ENCODE measurements around the gene TMPRSS5.

TMPRSS5 gene

DNA sequence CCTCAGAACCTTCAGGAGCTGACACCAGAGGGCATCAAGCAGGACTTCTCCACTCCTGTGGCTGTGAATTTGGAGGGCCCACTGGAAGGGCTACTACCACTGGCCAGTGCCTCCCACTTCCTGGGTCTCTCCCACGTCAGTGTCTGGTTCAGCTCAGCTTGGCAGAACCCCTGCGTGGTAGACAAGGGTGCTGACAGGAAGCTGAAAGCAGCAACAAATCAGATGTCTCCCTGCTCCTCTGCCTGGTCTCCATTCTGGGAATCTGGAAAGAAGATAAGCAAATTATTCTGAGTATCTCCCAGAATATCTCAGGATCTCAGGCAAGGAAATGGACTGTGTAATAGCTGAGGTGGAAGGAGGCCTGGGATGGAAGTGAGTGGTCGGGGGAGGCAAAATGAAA is 61.5 kb downstream of the TMPRSS5 start:
- Histone ChIP-seq H3K27ac (no peak overlapping the region), H3K4me2 (ENCODE audit: low read length) (no peak overlapping the region), H3K79me2 (no peaks in the 10 kb centered on the region), H3K27me3 (ENCODE audit: control insufficient read depth, insufficient read depth, low read length) (no peaks in the 10 kb centered on the region), H2AFZ (no peak overlapping the region), H3K36me3 (ENCODE audit: control insufficient read depth, insufficient read depth, low read length) (no peaks in the 10 kb centered on the region), H3K4me1 (no peaks in the 10 kb centered on the region), H3K9ac (no peak overlapping the region), H3K9me3 (ENCODE audit: control insufficient read depth, low read length) (no peaks in the 10 kb centered on the region), H3K4me3 (ENCODE audit: low read depth, low read length) (no peak overlapping the region)
- TF ChIP-seq, protein P1, sequence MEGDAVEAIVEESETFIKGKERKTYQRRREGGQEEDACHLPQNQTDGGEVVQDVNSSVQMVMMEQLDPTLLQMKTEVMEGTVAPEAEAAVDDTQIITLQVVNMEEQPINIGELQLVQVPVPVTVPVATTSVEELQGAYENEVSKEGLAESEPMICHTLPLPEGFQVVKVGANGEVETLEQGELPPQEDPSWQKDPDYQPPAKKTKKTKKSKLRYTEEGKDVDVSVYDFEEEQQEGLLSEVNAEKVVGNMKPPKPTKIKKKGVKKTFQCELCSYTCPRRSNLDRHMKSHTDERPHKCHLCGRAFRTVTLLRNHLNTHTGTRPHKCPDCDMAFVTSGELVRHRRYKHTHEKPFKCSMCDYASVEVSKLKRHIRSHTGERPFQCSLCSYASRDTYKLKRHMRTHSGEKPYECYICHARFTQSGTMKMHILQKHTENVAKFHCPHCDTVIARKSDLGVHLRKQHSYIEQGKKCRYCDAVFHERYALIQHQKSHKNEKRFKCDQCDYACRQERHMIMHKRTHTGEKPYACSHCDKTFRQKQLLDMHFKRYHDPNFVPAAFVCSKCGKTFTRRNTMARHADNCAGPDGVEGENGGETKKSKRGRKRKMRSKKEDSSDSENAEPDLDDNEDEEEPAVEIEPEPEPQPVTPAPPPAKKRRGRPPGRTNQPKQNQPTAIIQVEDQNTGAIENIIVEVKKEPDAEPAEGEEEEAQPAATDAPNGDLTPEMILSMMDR (IDR thresholded peaks at IDR 0.05): no peak

DNA sequence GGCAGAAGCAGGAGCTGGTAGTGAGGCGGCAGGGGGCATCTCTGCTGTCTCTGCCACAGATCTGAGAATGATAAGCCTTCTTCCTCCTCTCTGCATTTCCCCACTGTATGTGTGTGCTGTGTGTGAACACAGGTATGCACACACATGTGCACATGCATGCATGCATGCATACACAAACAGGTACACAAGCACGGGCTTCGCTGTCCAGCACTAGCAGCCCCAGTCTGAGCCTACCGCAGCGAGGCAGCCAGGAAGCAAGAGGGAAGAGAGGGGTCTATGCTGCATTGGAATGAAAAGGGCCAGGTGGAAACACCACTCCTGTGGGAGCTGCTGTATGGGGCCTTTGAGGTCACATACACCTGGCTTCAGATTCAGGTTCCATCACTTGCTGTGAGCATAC is 62.4 kb downstream of the TMPRSS5 start:
- no peak overlapping the region for H3K27ac ChIP-seq
- no peaks in the 10 kb centered on the region for H3K9me3 ChIP-seq (ENCODE audit: control insufficient read depth, low read length)
- H3K4me3 ChIP-seq (ENCODE audit: low read depth, low read length): no peak overlapping the region
- no peaks in the 10 kb centered on the region for H3K79me2 ChIP-seq
- no peak overlapping the region for H3K4me2 ChIP-seq (ENCODE audit: low read length)
- no peaks in the 10 kb centered on the region for H3K36me3 ChIP-seq (ENCODE audit: control insufficient read depth, insufficient read depth, low read length)
- H3K27me3 ChIP-seq (ENCODE audit: control insufficient read depth, insufficient read depth, low read length): no peaks in the 10 kb centered on the region
- no peaks in the 10 kb centered on the region for H3K4me1 ChIP-seq
- no peak overlapping the region for H2AFZ ChIP-seq
- TF ChIP-seq, protein P1 (IDR thresholded peaks at IDR 0.05): no peak
- no peak overlapping the region for H3K9ac ChIP-seq

DNA sequence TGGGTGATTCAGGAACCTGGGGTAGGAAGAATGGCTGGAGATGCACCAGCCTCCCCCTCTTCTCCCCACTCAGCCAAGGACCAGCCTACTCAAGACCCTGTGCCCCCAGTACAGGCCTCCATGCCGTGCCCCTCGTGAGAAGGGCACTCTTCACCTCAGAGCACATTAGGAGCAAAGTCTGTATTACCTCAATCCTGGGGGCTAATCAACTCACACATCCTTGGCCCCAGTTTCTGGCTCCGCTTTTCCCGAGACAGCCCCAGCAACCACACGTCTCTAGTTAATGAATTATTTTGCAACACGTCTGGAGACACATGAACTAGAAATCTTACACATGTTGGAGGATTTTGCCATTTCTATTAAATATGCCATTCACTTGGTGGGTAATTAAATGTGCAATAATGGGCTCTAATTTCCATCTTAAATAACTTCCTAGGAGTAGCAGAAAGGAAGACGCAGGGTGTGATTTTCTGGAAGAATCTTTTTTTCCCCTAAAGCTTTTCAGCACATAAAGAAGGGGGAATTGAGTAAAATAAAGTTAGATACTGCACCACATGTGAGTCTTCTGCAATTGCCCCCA is 63.0 kb downstream of the TMPRSS5 start:
- Histone ChIP-seq H3K4me2 (ENCODE audit: low read length) (no peak overlapping the region), H3K27ac (no peak overlapping the region), H3K4me1 (no peaks in the 10 kb centered on the region), H3K79me2 (no peaks in the 10 kb centered on the region), H3K27me3 (ENCODE audit: control insufficient read depth, insufficient read depth, low read length) (no peaks in the 10 kb centered on the region), H3K4me3 (ENCODE audit: low read depth, low read length) (no peak overlapping the region), H3K9ac (no peak overlapping the region), H3K36me3 (ENCODE audit: control insufficient read depth, insufficient read depth, low read length) (no peaks in the 10 kb centered on the region), H3K9me3 (ENCODE audit: control insufficient read depth, low read length) (no peaks in the 10 kb centered on the region), H2AFZ (no peak overlapping the region)
- TF ChIP-seq, protein P1 (IDR thresholded peaks at IDR 0.05): no peak

DNA sequence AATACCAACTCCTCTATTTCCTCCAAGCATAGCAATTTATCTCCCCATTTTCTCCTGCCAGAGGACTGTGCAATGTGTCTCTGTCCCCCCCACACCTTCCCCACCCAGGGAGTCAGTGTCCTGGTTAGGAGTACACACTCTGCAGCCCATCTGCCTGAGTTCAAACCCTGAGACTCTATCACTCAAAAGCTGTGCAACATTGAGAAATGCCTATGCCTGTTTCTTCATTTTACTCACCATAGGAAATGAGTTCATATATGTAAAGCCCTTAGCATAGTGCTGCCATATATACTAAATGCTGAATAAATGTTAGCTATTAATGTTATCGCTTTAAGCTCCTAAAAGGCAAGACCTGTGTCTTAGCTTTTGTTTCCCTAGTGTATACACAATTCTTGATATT is 64.0 kb downstream of the TMPRSS5 start:
- H3K4me1 ChIP-seq: no peaks in the 10 kb centered on the region
- H3K27ac ChIP-seq: no peak overlapping the region
- no peaks in the 10 kb centered on the region for H3K36me3 ChIP-seq (ENCODE audit: control insufficient read depth, insufficient read depth, low read length)
- H3K9me3 ChIP-seq (ENCODE audit: control insufficient read depth, low read length): no peaks in the 10 kb centered on the region
- H3K79me2 ChIP-seq: no peaks in the 10 kb centered on the region
- H3K4me3 ChIP-seq (ENCODE audit: low read depth, low read length): no peak overlapping the region
- no peak overlapping the region for H2AFZ ChIP-seq
- TF ChIP-seq, protein P1 (IDR thresholded peaks at IDR 0.05): no peak
- no peaks in the 10 kb centered on the region for H3K27me3 ChIP-seq (ENCODE audit: control insufficient read depth, insufficient read depth, low read length)
- H3K4me2 ChIP-seq (ENCODE audit: low read length): no peak overlapping the region
- no peak overlapping the region for H3K9ac ChIP-seq

DNA sequence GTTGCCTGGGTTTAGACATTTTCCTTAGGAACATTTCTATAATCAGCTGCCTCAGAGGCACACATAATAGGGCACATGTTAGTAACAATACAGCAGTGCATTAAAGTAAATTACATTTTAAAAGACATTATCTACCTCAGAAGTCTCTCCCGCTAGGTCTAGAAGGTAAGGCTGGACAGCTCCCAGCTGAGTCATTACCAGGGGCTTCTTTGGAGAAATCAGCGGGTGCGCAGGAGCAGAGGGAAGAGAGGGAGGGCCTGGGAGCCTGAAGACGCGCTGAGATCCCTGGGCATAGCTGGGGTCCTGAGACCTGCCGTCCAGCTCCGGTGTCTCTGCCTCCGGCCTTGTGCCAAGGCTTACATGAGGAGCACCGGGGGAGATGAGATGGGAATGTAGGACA is 67.7 kb downstream of the TMPRSS5 start:
- H3K4me1 ChIP-seq: no peaks in the 10 kb centered on the region
- no peak overlapping the region for H3K4me3 ChIP-seq (ENCODE audit: low read depth, low read length)
- no peaks in the 10 kb centered on the region for H3K27me3 ChIP-seq (ENCODE audit: control insufficient read depth, insufficient read depth, low read length)
- no peak overlapping the region for H3K27ac ChIP-seq
- no peaks in the 10 kb centered on the region for H3K79me2 ChIP-seq
- H3K9ac ChIP-seq: no peak overlapping the region
- no peaks in the 10 kb centered on the region for H3K36me3 ChIP-seq (ENCODE audit: control insufficient read depth, insufficient read depth, low read length)
- no peaks in the 10 kb centered on the region for H3K9me3 ChIP-seq (ENCODE audit: control insufficient read depth, low read length)
- no peak overlapping the region for H3K4me2 ChIP-seq (ENCODE audit: low read length)
- TF ChIP-seq, protein P1 (IDR thresholded peaks at IDR 0.05): no peak
- no peak overlapping the region for H2AFZ ChIP-seq
